ENCODE measurements around the gene INPPL1.
"Not testable (repeated sequence)": the region's sequence is repeated elsewhere in the genome, so short reads cannot be mapped to it uniquely, and the experiment has no call there.

The INPPL1 gene

DNA sequence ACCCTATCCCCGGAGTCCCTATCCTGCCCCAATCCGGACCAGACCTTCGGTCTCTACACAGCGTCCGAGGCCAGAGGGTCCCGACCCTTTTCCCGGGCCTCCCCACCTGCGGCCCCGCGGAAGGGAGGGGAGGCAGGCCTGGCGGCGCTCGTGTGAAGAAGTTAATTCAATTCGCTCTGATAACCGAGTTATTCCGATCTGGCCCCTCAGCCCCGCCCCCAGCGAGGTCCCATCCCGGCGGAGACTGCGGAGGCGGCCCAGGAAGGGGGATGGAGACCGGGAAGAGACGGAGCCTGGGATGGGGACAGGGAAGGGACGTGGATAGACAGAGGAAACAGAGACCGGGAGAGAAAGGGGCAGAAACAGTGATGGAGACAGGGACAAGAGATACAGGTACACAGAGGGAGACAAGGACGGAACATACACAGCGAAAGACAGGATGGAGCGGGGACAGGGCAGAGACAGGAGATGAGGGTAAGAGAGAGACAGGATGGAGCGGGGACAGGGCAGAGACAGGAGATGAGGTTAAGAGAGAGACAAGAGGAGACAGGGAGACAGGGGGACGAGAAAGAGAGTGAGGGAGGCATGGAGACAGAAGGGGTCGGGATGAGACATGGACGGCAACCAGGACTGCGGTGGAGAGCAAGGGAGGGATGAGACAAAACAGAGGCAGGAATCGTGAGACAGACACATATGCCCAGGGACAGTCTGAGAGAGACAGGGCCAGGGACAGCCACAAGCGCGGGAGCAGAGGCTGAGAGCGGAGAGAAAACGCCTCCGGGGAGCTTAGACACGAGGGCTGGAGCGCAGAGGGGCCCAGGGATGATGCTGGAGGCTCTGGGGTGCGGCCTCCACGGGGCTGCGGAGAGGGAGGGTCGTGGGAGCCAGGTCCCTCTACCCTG is 20.0 kb downstream of the INPPL1 start:
- no peak for DNase-seq

DNA sequence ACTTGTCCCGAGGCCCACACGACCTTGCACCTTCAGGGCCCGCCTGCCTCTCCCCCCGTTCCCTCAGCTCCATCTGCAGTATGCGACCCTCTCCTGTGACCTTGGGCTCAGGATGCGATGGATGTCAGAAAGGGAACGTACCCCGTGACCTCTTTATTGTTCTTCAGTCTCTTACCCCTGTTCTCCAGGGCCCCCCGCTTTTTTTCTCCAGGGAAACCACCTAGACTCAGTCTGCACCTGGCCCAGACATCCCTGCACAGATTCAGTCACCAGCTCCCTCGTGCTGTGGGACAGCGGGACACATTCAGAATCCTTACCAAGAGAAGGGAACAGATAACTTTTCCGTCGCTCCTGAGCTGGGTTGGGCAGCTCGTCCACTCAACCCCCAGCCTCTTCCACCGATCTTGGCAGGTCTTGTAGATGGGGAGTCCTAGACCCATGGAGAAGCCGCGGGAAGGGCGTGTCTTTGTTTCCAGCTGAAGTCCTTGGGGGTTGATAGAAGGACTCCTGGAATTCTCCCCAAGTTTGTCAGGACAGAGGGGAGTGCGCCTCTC is 20.8 kb downstream of the INPPL1 start:
- DNase-seq = no peak

DNA sequence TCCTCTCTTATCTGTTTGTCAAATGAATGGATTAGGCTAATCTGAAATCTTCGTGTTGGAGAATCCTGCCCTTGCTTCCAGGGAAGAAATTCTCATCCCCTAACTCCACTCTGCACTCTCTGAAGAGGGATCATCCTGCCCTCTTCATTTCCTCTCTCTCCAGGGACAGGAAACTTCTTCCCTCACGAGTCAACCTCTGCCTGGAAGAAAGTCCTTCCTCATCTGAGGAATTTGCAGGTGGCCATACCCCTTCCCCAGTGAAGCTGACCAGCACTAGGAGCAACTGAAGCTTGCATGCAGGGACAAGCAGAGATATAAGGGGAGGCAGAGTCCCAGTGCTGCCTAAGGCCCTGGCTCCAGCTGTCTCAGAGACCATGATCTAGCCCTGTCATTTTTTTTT is 23.0 kb downstream of the INPPL1 start:
- DNase-seq = no peak

DNA sequence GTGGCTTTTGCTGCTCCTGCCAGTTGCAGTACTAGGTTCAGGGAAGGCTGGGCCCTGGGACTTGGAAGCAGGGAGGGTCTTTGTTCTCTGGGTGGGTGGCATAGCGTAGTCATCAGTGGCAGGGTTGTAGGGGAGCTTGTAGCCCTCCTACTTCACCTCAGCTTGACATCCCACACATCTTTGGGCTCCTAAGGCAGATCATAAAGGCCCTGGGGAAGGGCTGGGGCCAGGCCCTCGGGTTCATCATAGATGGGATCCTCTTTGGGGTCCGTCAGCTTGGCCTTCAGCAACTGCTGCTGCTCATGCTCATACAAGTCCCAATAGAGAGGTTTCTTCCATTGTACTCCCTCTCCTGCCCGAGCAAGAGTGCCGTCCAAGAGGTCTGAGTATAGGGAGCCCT is 25.4 kb downstream of the INPPL1 start:
- DNase-seq = no peak

DNA sequence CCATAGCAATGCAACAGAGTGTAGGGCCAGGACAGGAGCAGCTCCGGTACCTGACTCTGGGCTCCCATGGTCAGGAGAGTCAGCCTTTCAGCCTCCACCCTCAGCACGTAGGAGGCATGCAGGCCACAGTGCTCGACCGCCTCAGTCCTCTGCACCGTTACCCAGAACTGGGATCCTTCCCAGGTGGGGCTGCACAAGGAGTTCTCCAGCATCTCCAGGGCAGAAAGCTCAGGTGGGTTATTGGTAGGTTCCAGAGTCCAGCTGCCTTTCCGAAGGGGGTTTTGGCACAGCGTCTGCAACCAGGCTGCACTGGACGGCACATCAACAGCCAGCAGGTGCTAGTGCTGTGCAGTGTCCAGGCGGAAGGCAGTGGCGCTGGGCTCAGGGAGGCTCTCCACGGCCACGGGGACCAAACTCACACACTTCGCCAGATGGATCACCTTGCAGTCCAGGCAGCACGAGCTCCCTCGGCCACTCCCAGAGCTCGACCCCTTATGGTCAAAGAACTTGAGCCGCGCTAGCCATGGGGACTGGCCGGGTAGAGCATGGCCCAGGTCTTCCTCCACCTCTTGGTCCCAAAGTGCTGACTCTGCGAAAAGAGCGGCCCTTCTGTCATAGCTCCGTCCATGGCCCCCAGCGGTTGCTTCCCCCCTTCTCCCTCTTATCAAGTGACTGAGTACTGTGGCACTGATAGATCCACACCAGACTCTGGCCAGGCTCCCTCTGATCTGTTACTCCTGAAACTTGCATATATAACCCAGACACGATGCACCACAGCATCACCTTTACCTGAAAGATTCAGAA is 26.3 kb downstream of the INPPL1 start:
- DNase-seq = no peak

DNA sequence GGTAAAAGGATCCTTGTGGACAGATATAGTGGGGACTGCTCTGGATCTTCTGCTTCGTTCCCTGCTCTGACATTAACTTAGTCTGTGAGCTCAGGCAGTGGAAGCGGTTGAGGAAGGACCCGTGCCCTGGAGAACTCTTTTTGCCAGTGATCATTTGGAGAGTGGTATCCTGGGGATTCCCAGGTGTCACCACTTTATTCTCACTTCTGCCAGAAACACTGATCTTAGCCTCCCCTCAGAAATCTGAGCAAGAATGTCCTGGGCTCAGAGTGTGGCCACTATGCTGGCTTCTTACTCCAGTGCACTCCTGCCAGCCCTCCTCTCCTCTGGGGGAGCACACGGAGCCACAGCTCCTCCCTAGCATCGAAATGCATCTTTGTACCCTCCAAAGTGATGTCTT is 27.0 kb downstream of the INPPL1 start:
- DNase-seq = no peak

DNA sequence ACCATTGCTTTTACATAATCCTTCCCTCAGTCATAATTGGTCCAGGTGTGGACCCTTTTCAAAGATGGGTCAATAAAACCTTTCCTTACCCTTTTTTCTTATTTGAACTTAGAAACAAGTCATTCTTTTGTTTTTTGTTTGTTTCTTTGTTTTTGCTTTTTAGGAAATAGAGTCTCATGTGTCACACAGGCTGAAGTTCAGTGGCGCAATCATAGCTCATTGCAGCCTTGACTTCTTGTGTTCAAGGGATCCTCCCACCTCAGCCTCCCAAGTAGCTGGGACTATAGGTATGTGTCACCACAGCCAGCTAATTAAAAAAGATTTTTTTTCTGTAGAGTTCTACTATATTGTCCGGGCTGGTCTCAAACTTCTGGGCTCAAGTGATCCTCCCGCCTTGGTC is 28.8 kb downstream of the INPPL1 start:
- DNase-seq = no peak

DNA sequence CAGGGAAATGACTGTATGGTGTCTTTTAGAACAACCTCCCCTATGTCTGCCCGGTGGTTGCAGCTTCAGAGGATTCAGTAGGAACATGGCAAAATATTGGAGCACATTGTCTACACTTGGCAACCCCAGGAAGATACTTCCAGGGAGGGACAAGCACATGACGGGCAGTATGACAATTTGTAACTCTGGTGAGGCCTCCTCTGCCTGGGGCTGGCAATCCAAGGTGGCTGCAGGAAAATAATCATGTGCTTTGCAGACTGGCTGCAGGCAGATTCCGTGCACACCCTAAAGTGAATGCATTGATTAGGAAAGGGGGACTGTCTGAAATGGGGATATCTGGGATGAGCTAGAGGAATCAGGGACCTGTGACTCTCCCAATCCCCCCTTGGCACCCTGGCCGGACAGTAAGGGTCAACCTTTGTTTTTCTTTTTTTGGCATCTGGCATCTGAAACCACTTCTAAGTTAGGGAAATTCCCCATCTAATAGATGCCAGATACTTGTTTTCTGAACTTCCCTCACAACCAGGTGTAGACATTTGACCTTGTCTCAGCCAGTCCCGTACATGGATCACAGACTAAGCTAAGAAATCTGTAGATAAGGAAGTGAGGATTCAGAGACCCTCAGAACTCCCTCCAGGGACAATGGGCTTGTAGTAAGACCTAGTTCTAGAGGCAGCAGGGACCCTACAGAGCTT is 29.9 kb downstream of the INPPL1 start:
- no peak for DNase-seq

DNA sequence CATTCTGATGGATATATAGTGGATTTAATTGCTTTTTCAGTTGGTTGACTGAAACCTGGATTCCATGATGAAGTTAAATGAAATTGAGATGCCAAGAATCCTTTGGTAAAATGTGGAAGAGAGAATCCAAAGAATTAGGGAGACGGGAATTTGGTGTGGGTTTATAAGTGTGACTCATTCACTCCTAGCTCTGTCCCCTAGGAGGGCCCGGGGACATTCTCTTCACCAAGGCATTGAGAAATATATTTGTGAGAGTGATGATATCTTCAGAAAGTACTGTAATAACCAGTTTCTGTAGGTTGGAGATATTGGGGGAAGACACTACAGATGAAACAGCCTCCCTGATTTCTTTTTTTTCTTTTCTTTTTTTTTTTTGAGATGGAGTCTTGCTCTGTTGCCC is 33.0 kb downstream of the INPPL1 start:
- no peak for DNase-seq

DNA sequence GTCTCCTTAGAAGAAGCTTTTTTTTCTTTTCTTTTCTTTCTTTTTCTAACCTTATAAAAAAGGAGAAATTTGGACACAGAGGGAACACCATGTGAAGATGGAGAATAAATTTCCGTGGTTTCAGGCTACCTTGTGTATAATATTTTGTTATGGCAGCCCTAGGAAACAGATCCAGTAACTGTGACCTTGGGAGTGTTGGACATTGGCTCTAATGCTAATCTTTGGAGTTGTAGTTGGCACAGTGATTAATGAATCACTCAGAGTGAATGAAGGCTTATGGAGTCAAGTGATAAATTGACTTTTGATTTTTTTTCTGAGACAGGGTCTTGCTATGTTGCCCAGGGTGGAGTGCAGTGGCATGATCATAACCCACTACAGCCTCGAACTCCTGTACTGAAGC is 34.9 kb downstream of the INPPL1 start:
- no peak for DNase-seq

DNA sequence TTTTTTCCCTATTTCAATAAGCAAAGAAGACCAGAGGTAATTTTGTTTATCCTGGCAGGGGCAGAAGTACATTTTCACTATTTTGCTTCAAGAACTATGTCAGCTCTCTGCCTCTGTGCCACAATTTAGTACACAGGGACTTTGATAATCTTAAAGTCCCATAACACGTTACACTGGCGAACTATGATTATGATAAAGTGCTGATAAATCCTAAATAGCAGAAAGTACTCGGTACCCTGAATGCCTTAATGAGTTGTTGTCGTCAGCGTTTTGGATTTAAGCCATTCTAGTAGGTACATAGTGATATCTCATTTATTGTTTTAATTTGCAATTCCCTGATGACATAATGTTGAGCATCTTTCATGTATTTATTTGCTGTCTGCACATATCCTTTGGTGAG is 36.0 kb downstream of the INPPL1 start:
- no peak for DNase-seq

DNA sequence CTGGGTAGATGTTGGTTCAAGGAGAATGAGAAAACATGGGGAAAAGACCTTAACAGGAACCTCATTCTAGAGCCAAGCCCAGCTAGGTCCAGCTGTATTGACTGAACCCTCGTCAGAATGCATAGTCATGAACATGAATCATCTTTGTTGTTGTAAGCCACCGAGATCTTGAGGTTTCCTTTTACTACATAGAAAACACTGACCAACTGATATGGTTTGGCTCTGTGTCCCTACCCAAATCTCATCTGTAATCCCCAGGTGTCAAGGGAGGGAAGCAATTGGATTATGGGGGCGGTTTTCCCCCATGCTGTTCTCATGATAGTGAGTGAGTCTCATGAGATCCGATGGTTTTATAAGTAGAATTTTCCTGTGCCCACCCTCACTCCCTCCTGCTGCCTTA is 38.8 kb downstream of the INPPL1 start:
- no peak for DNase-seq

DNA sequence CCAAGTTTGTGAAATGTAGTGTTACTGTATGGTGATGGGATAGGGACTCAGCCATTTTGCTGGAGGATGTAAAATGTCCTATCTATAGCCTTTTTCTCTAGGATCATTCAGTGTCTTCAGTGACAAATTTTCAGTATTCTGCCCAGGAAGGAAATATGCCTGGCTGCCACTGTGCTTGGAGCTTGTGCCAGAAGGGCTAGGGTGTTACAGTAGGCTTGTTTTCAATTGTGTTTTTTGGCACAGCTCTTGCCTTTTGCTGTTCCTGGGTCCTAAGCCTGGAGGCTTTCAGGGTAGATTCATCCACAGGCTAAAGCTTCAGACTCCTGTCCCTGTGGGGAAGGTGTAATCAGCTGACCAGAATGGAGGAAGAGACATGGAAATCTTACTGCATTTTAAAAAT is 41.4 kb downstream of the INPPL1 start:
- no peak for DNase-seq

DNA sequence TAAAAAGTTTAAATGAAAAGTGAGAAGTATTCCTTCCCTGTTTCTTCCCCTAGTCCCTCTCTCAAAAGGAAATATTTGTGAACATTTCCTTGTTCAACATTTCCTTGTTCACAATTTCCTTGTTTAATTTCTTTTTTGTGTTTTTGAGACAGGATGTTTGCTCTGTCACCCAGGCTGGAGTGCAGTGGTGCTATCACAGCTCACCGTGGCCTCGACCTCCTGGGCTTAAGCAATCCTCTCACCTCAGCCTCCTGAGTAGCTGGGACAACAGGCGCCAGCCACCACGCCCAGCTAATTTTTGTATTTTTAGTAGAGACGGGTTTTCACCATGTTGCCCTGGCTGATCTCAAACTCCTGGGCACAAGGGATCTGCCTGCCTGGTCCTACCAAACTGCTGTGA is 42.4 kb downstream of the INPPL1 start:
- DNase-seq = not testable (repeated sequence)

DNA sequence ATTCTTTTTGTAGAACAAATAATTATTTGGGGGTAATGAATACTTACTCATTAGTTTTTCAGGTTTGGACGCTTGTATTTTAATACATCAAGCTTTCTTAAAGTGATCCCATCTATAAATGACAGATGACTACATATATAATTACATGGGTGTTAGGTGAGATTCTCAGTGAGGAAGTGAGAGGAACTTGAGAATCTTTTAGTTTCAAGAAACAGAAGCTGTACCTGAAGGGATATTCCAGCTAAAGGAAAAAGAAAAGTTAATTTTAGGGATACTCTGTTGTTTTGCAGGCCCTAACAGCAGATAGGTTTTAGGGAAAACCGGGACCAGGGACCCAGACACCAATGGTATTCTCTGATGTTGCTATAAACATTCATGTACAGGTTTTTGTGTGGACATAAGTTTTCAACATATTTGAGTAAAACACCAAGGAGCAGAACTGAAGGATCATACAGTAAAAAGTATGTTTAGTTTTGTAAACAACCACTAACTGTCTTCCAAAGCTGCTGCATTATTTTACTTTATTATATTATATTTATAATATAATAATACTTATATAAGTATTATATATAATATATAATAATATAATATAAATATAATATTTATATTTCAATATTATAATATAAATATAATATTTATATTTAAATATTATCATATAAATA is 43.5 kb downstream of the INPPL1 start:
- no peak for DNase-seq

DNA sequence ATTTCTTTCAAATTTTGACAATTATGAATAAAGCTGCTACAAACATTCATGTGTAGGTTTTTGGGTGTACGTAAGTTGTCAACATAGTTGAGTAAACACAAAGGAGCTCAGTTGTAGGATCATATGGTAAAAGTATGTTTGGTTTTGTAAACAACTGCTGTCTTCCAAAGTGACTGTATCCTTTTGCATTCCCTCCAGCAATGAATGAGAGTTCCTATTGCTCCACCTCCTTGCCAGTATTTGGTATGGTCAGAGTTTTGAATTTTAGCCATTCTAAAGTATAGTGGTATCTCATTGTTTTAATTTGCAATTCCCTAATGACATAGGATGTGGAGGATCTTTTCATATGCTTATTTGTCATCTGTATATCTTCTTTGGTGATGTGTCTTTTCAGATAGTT is 47.4 kb downstream of the INPPL1 start:
- DNase-seq = no peak

DNA sequence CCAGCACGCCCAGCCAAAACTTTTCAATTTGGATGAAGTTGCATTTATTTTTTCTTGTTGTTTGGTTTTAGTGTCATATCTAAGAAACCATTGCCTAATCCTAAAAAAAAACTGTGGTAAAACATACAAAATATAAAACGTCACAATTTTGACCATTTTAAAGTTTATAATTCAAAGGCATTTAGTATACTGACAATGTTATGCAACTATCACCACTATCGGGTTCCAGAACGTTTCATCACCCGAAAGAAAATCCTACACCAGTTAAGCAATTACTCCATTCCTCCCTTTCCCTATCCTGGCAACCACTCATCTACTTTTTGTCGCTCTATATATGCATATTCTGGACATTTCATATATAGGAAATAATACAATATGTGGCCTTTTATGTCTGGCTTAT is 49.9 kb downstream of the INPPL1 start:
- DNase-seq = no peak

DNA sequence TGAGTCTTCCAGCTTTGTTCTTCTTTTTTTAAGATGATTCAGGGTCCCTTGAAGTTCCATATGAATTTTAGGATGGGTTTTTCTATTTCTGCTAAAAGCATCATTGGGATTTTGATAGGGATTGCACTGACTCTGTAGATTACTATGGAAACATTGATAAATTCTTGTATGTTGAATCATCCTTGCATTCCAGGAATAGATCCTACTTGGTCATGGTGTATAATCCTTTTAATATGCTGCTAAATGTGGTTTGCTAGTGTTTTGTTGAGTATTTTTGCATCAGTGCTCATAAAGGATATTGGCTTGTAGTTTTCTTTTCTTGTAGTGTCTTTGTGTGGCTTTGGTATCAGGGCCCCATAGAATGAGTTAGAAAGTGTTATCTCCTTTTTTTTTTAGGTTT is 54.3 kb downstream of the INPPL1 start:
- no peak for DNase-seq

DNA sequence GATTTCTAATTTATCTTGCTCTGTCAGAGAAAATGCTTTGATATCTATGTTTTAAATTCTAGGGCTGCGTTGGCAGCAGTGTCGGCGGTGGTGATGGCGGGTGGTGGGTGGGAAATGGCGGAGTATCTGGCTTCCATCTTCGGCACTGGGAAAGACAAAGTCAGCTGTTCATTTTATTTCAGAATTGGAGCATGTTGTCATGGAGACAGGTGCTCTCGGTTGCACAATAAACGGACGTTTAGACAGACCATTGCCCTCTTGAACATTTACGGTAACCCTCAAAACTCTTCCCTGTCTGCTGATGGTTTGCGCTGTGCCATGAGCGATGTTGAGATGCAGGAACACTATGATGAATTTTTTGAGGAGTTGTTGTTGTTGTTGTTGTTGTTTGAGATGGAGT is 55.5 kb downstream of the INPPL1 start:
- no peak for DNase-seq

DNA sequence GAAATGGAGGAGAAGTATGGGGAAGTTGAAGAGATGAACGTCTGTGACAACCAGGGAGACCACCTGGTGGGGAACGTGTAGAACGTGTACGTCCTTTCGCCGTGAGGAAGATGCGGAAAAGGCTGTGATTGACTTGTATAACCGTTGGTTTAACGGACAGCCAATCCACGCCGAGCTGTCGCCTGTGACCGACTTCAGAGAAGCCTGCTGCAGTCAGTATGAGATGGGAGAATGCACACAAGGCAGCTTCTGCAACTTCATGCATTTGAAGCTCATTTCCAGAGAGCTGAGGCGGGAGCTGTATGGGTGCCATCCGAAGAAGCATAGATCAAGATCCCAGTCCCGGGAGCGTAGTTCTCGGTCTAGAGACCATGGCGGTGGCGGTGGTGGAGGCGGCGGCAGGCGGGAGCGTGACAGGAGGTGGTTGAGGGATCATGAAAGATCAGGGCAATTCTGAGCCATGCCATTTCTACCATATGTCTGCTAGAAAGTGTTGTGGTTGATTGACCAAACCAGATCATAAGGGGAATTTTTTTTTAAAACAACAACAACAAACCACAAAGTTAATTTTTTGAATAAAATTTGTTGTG is 56.3 kb downstream of the INPPL1 start:
- DNase-seq = no peak

DNA sequence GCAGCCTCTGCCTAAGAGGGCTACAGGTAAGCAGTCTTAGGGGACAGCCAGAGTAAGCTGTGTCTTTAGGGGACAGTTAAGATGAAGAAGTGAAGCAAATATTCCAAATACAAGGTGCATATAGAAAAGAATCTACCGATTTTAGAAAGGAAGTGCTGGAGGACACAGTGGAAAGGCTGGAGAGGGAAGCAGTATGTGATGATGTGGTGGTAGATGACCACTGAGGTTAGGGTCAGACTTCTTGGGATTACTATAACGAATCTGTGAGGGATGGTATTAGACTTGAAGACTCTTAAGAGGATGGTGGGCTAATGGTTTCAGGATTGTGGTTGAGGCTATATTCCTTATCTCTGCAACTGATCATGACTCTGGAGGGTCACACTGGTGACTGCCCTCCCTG is 59.4 kb downstream of the INPPL1 start:
- DNase-seq = no peak

DNA sequence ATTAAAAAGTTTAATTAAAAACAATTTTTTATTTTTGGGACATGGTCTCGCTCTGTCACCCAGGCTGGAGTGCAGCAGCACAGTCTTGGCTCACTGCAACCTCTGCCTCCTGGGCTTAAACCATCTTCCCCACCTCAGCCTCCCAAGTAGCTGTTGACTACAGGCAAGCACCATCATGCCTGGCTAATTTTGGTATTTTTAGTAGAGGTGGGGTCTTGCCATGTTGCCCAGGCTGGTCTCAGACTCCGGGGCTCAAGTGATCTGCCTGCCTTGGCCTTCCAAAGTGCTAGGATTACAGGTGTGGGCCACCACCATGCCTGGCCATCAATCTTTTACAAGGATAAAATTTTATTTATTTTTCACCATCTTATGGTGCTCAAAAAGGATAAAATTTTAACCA is 62.7 kb downstream of the INPPL1 start:
- DNase-seq = no peak

Data from left hindlimb (tissue), 1 donor.